ENCODE results near the gene AZI2.

Gene AZI2

GRCh38 chr3:28294667-28295413 lies 53.8 kb downstream of the AZI2 start:
- no peak overlapping the region for H3K4me3 ChIP-seq (ENCODE audit: low read depth, low read length)
- no peak for TF ChIP-seq CTCF (IDR thresholded peaks at IDR 0.05; ENCODE audit: control insufficient read depth, extremely low read depth, insufficient read depth)
- DNase-seq (ENCODE audit: low read depth), result no peak

- DNase-seq (ENCODE audit: low read depth), result no peak
- H3K4me3 ChIP-seq (ENCODE audit: low read depth, low read length), result no peak overlapping the region
- TF ChIP-seq CTCF (IDR thresholded peaks at IDR 0.05; ENCODE audit: control insufficient read depth, extremely low read depth, insufficient read depth), result no peak
These were observed 56.0 kb downstream of the AZI2 start for GRCh38 chr3:28292622-28293021.

GRCh38 chr3:28291577-28291976 lies 57.0 kb downstream of the AZI2 start:
- no peak for TF ChIP-seq CTCF (IDR thresholded peaks at IDR 0.05; ENCODE audit: control insufficient read depth, extremely low read depth, insufficient read depth)
- DNase-seq (ENCODE audit: low read depth), result no peak
- no peak overlapping the region for H3K4me3 ChIP-seq (ENCODE audit: low read depth, low read length)

- no peak overlapping the region for H3K4me3 ChIP-seq (ENCODE audit: low read depth, low read length)
- TF ChIP-seq CTCF (IDR thresholded peaks at IDR 0.05; ENCODE audit: control insufficient read depth, extremely low read depth, insufficient read depth), result no peak
- DNase-seq (ENCODE audit: low read depth), result no peak
These were observed 57.7 kb downstream of the AZI2 start for GRCh38 chr3:28290863-28291300.

- no peak overlapping the region for H3K4me3 ChIP-seq (ENCODE audit: low read depth, low read length)
- no peak for DNase-seq (ENCODE audit: low read depth)
- no peak for TF ChIP-seq CTCF (IDR thresholded peaks at IDR 0.05; ENCODE audit: control insufficient read depth, extremely low read depth, insufficient read depth)
These were observed 61.6 kb downstream of the AZI2 start for GRCh38 chr3:28287046-28287445.

GRCh38 chr3:28286595-28286994 lies 62.0 kb downstream of the AZI2 start:
- peak; percentile 68 for TF ChIP-seq CTCF (IDR thresholded peaks at IDR 0.05; ENCODE audit: control insufficient read depth, extremely low read depth, insufficient read depth)
- H3K4me3 ChIP-seq (ENCODE audit: low read depth, low read length), result no peak overlapping the region
- no peak for DNase-seq (ENCODE audit: low read depth)

- no peak overlapping the region for H3K4me3 ChIP-seq (ENCODE audit: low read depth, low read length)
- DNase-seq (ENCODE audit: low read depth), result peak; percentile 64
- TF ChIP-seq CTCF (IDR thresholded peaks at IDR 0.05; ENCODE audit: control insufficient read depth, extremely low read depth, insufficient read depth), result no peak
These were observed 67.8 kb downstream of the AZI2 start for GRCh38 chr3:28280781-28281180.
